Osteoblast (primary cell): ENCODE data around the gene B4GALT3. TPM values are rescaled to one million over a fixed set of nuclear protein-coding genes. Genes with fewer than 3 reads are reported as not detected.

Experiments
- DNase-seq: peaks from one replicate; pipeline ENCODE4 v3.0.0; 2011; ENCODE audit warnings: low spot score, mixed read lengths; ENCODE audit not compliant: insufficient read length; ENCODE audit errors: missing footprints
- H2AFZ ChIP-seq: 2 replicates; pipeline ENCODE4 v1.6.0; 2011; ENCODE audit warnings: mild to moderate bottlenecking, low read length
- H3K27ac ChIP-seq: 2 replicates; pipeline ENCODE4 v1.5.1; 2011; ENCODE audit warnings: mild to moderate bottlenecking, low read depth, low read length, moderate library complexity
- H3K27me3 ChIP-seq: 2 replicates; pipeline ENCODE4 v1.6.0; 2012; ENCODE audit warnings: mild to moderate bottlenecking, control low read depth, inconsistent platforms, low read length, moderate library complexity; ENCODE audit not compliant: insufficient read depth
- H3K36me3 ChIP-seq: 2 replicates; pipeline ENCODE4 v1.5.1; 2011; ENCODE audit warnings: mild to moderate bottlenecking, low read length, control low read depth, moderate library complexity; ENCODE audit not compliant: insufficient read depth
- H3K4me1 ChIP-seq: 2 replicates; pipeline ENCODE4 v1.5.1; 2011; ENCODE audit warnings: mild to moderate bottlenecking, low read length, control low read depth, moderate library complexity; ENCODE audit not compliant: insufficient read depth
- H3K4me2 ChIP-seq: 2 replicates; pipeline ENCODE4 v1.6.0; 2011; ENCODE audit warnings: mild to moderate bottlenecking, low read length; ENCODE audit not compliant: insufficient read depth
- H3K4me3 ChIP-seq: fragments of 200-600 bp; sonication (generic); 3 replicates; pipeline ENCODE4 v1.5.1; 2012; ENCODE audit warnings: mild to moderate bottlenecking, low read length, inconsistent platforms; ENCODE audit not compliant: insufficient read depth
- H3K79me2 ChIP-seq: 2 replicates; pipeline ENCODE4 v1.6.0; 2012; ENCODE audit warnings: mild to moderate bottlenecking, low read length, control low read depth, inconsistent platforms; ENCODE audit not compliant: insufficient read depth
- H3K9me3 ChIP-seq: 2 replicates; pipeline ENCODE4 v1.5.1; 2011; ENCODE audit warnings: low read depth, low read length, control low read depth
- H4K20me1 ChIP-seq: 2 replicates; pipeline ENCODE4 v1.6.0; 2012; ENCODE audit warnings: mild to moderate bottlenecking, low read length, control low read depth; ENCODE audit not compliant: insufficient read depth
- CTCF ChIP-seq: IDR thresholded peaks from 2 replicates; pipeline ENCODE4 v1.5.1; 2011; ENCODE audit warnings: mild to moderate bottlenecking, low read depth, low read length, moderate library complexity; ENCODE audit errors: extremely low read depth
- total RNA-seq: library from RNA; depleted of rRNA; stranded (reverse); fragments of >200 nt; gene quantifications from 2 replicates; pipeline ENCODE4 v1.2.3, GENCODE V29; 2012

Gene B4GALT3
- total RNA-seq, 1 donor: 18.5 TPM

GRCh38 chr1:161159087-161159912 is 18.0 kb downstream of the B4GALT3 start, which contains the start of gene USP21:
Gene USP21 (plus strand): TSS chr1:161159500. CDS start chr1:161160641, 1,141 bp downstream.
- Histone ChIP-seq H3K4me2 (peak within 1 kb of the TSS; percentile 90), H3K36me3 (peaks cover 39% of the 10 kb centered on the region), H3K79me2 (peaks cover 34% of the 10 kb centered on the region), H3K4me1 (peaks cover 18% of the 10 kb centered on the region), H3K9me3 (no peaks in the 10 kb centered on the region), H2AFZ (peak within 1 kb of the TSS; percentile 99), H3K27ac (peak within 1 kb of the TSS; percentile 93), H3K4me3 (peak within 1 kb of the TSS; percentile 91), H4K20me1 (no peaks in the 10 kb centered on the region), H3K27me3 (no peaks in the 10 kb centered on the region)
- TF ChIP-seq CTCF: peak; percentile 50
- peak; percentile 99 for DNase-seq

GRCh38 chr1:161158316-161159010 is 18.8 kb downstream of the B4GALT3 start:
- peaks cover 31% of the 10 kb centered on the region for H3K36me3 ChIP-seq
- DNase-seq: no peak
- H2AFZ ChIP-seq: peak overlapping the region; percentile 99
- H4K20me1 ChIP-seq: no peaks in the 10 kb centered on the region
- peak overlapping the region; percentile 91 for H3K4me3 ChIP-seq
- no peaks in the 10 kb centered on the region for H3K9me3 ChIP-seq
- peak overlapping the region; percentile 90 for H3K4me2 ChIP-seq
- no peaks in the 10 kb centered on the region for H3K27me3 ChIP-seq
- peaks cover 37% of the 10 kb centered on the region for H3K79me2 ChIP-seq
- peak overlapping the region; percentile 93 for H3K27ac ChIP-seq
- no peak for TF ChIP-seq CTCF
- H3K4me1 ChIP-seq: peaks cover 18% of the 10 kb centered on the region

- no peaks in the 10 kb centered on the region for H3K9me3 ChIP-seq
- H4K20me1 ChIP-seq: no peaks in the 10 kb centered on the region
- peaks cover 27% of the 10 kb centered on the region for H3K36me3 ChIP-seq
- H3K27ac ChIP-seq: peak overlapping the region; percentile 93
- H3K4me2 ChIP-seq: no peak overlapping the region
- no peak for DNase-seq
- H3K79me2 ChIP-seq: peaks cover 37% of the 10 kb centered on the region
- no peaks in the 10 kb centered on the region for H3K27me3 ChIP-seq
- no peak overlapping the region for H2AFZ ChIP-seq
- no peak for TF ChIP-seq CTCF
- no peak overlapping the region for H3K4me3 ChIP-seq
- peaks cover 20% of the 10 kb centered on the region for H3K4me1 ChIP-seq
These were observed 19.4 kb downstream of the B4GALT3 start for GRCh38 chr1:161157867-161158266.

- peak; percentile 95 for DNase-seq
- Histone ChIP-seq H3K4me1 (peaks cover 10% of the 10 kb centered on the region), H3K79me2 (peaks cover 17% of the 10 kb centered on the region), H3K9me3 (no peaks in the 10 kb centered on the region), H2AFZ (peak within 1 kb of the TSS; percentile 92), H3K4me2 (peak within 1 kb of the TSS; percentile 80), H4K20me1 (no peaks in the 10 kb centered on the region), H3K27me3 (no peaks in the 10 kb centered on the region), H3K27ac (peak within 1 kb of the TSS; percentile 97), H3K36me3 (peaks cover 16% of the 10 kb centered on the region), H3K4me3 (peak within 1 kb of the TSS; percentile 89)
- TF ChIP-seq CTCF: no peak
These were observed 23.5 kb downstream of the B4GALT3 start, which contains the start of gene UFC1 for GRCh38 chr1:161153682-161154337. Gene UFC1 (plus strand): TSS chr1:161153978. CDS start chr1:161153998, 20 bp downstream.
